GM19099 (cell line): ENCODE measurements around the gene MAPK8.

ENCODE experiments used
- POLR2A ChIP-seq: IDR thresholded peaks from 3 replicates; pipeline ENCODE4 v1.6.1; 2011; ENCODE audit warnings: low read depth; ENCODE audit not compliant: insufficient read length; ENCODE audit errors: extremely low read depth

The MAPK8 gene

GRCh38 chr10:48464121-48464870 lies 157.8 kb downstream of the MAPK8 start:
- TF ChIP-seq POLR2A = no peak

- TF ChIP-seq POLR2A = no peak
Measured at GRCh38 chr10:48464871-48465736, 158.6 kb downstream of the MAPK8 start.

- no peak for TF ChIP-seq POLR2A
Measured at GRCh38 chr10:48465860-48466521, 159.5 kb downstream of the MAPK8 start.

- no peak for TF ChIP-seq POLR2A
Measured at GRCh38 chr10:48466611-48467240, 160.2 kb downstream of the MAPK8 start.

- no peak for TF ChIP-seq POLR2A
Measured at GRCh38 chr10:48467669-48468068, 161.2 kb downstream of the MAPK8 start.

- no peak for TF ChIP-seq POLR2A
Measured at GRCh38 chr10:48468130-48468790, 161.8 kb downstream of the MAPK8 start.

GRCh38 chr10:48468866-48469511 lies 162.5 kb downstream of the MAPK8 start:
- TF ChIP-seq POLR2A = no peak

GRCh38 chr10:48469516-48470020 lies 163.1 kb downstream of the MAPK8 start:
- no peak for TF ChIP-seq POLR2A

- TF ChIP-seq POLR2A = no peak
Measured at GRCh38 chr10:48470115-48470892, 163.8 kb downstream of the MAPK8 start.

GRCh38 chr10:48470893-48471805 lies 164.7 kb downstream of the MAPK8 start:
- TF ChIP-seq POLR2A = no peak

GRCh38 chr10:48472501-48473069 lies 166.1 kb downstream of the MAPK8 start:
- TF ChIP-seq POLR2A = no peak

GRCh38 chr10:48473704-48474103 lies 167.2 kb downstream of the MAPK8 start:
- TF ChIP-seq POLR2A = no peak
